ENCODE results near the gene RNASE12.

DNA sequence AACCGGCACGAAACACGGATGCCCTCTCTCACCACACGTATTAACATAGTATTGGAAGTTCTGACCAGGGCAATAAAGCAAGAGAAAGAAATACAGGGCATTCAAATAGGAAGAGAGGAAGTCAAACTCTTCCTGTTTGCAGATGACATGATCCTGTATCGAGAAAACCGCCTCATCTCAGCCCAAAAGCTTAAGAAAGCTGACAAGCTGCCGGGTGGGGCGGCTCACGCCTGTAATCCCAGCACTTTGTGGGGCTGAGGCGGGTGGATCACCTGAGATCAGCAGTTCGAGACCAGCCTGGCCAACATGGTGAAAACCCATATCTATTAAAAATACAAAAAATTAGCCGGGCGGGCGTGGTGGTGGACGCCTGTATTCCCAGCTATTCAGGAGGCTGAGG is 32.6 kb upstream of the RNASE12 start:
- TF ChIP-seq POLR2AphosphoS5 (IDR thresholded peaks at IDR 0.05) (no peak), POLR2A (IDR thresholded peaks at IDR 0.05) (no peak)
